A549 (cell line): ENCODE results near the gene WTIP. TPM values are rescaled to one million over a fixed set of nuclear protein-coding genes. Genes with fewer than 3 reads are reported as not detected.

Experiments
- ATAC-seq, 2 experiments: fragments of 200-7000 bp in 1 of 2; fragments of >200 bp in 1 of 2; cut with Nextera tagmentation in 1 of 2; cut with Tn5 transposase in 1 of 2; 3 replicates each; pipeline versions ENCODE4 v1.8.0 to v1.9.1; 2018 to 2020; ENCODE audit warnings: mild to moderate bottlenecking in 1 of 2, moderate library complexity in 1 of 2
- CTCF ChIA-PET: fragments of 300-600 bp; sonication (Branson Sonifier 250); formaldehyde crosslinking; extraction: SDS; loops from one replicate; lab custom pipeline; 2021; ENCODE audit warnings: antibody characterized with exemption, inconsistent platforms; lab: Yijun Ruan, JAX
- POLR2A ChIA-PET: fragments of 350-600 bp; formaldehyde crosslinking; extraction: SDS; loops from one replicate; lab custom pipeline; 2021; ENCODE audit warnings: antibody characterized with exemption, inconsistent platforms; lab: Yijun Ruan, JAX
- DNase-seq, 2 experiments: peaks; one replicate each; pipeline versions ENCODE4 v3.0.0 to v3.0.0-alpha.2; 2011 to 2016; ENCODE audit warnings: low read depth in 1 of 2, low spot score in 1 of 2
- FAIRE-seq: peaks from 2 replicates; lab custom pipeline; 2011; peaks lifted over from hg19 to GRCh38; lab: Jason Lieb, UNC
- H3K27ac ChIP-seq, 2 experiments: fragments of >200 bp; sonication (Bioruptor Twin); formaldehyde crosslinking; 3 replicates each; pipeline ENCODE4 v1.5.1; 2016 to 2017
- H3K4me1 ChIP-seq: fragments of >200 bp; sonication (Bioruptor Twin); formaldehyde crosslinking; 3 replicates; pipeline ENCODE4 v1.6.1; 2016
- H3K4me2 ChIP-seq: fragments of >200 bp; sonication (Bioruptor Twin); formaldehyde crosslinking; 3 replicates; pipeline ENCODE4 v1.6.1; 2016
- H3K4me3 ChIP-seq: fragments of >200 bp; sonication (Bioruptor Twin); formaldehyde crosslinking; 3 replicates; pipeline ENCODE4 v1.5.1; 2016
- H3K9me3 ChIP-seq: fragments of >200 bp; sonication (Bioruptor Twin); formaldehyde crosslinking; 3 replicates; pipeline ENCODE4 v1.6.1; 2016
- BCL3 ChIP-seq: fragments of >200 bp; sonication (Bioruptor Twin); formaldehyde crosslinking; IDR thresholded peaks from 3 replicates; pipeline ENCODE4 v1.6.1; 2016
- CBX2 ChIP-seq: fragments of 200-600 bp; sonication (generic); IDR thresholded peaks from 2 replicates; pipeline ENCODE4 v1.6.1; 2016; ENCODE audit warnings: low read depth, mild to moderate bottlenecking, borderline replicate concordance
- CBX8 ChIP-seq: fragments of 200-600 bp; sonication (generic); IDR thresholded peaks from 2 replicates; pipeline ENCODE4 v1.6.1; 2016
- CEBPB ChIP-seq, 2 experiments: fragments of >200 bp in 1 of 2; sonication (Bioruptor Twin) in 1 of 2; formaldehyde crosslinking in 1 of 2; IDR thresholded peaks; 2 replicates each; pipeline ENCODE4 v1.6.1; 2012 to 2016
- CHD2 ChIP-seq: fragments of 150-350 bp; IDR thresholded peaks from 2 replicates; pipeline ENCODE4 v1.6.1; 2014; ENCODE audit warnings: low read length; ENCODE audit not compliant: partially characterized antibody
- EHF ChIP-seq: fragments of 250-450 bp; sonication (Bioruptor Pico); IDR thresholded peaks from 2 replicates; pipeline ENCODE4 v1.5.0; 2020; ENCODE audit warnings: mild to moderate bottlenecking
- EHMT2 ChIP-seq: fragments of 200-600 bp; sonication (generic); IDR thresholded peaks from 2 replicates; pipeline ENCODE4 v1.6.1; 2016; ENCODE audit warnings: antibody characterized with exemption, low read depth, mild to moderate bottlenecking, moderate library complexity
- ESRRA ChIP-seq: fragments of 150-350 bp; IDR thresholded peaks from 2 replicates; pipeline ENCODE4 v1.6.1; 2014; ENCODE audit warnings: mild to moderate bottlenecking, low read length, borderline replicate concordance
- FOXS1 ChIP-seq: fragments of 250-450 bp; sonication (Bioruptor Pico); IDR thresholded peaks from 2 replicates; pipeline ENCODE4 v1.5.0; 2020; ENCODE audit warnings: mild to moderate bottlenecking, moderate library complexity
- HOXB5 ChIP-seq: fragments of 250-450 bp; sonication (Bioruptor Pico); IDR thresholded peaks from 2 replicates; pipeline ENCODE4 v1.5.0; 2020; ENCODE audit warnings: mild to moderate bottlenecking, moderate library complexity
- JUN ChIP-seq, 2 experiments: fragments of >200 bp; sonication (Bioruptor Twin); formaldehyde crosslinking; IDR thresholded peaks; 2 replicates in 1 of 2; 3 replicates in 1 of 2; pipeline ENCODE4 v1.6.1; 2016 to 2017
- JUNB ChIP-seq: fragments of >200 bp; sonication (Bioruptor Twin); formaldehyde crosslinking; IDR thresholded peaks from 2 replicates; pipeline ENCODE4 v1.6.1; 2016
- KDM1A ChIP-seq: fragments of 200-600 bp; sonication (generic); IDR thresholded peaks from 2 replicates; pipeline ENCODE4 v1.6.1; 2016; ENCODE audit warnings: low read depth, mild to moderate bottlenecking
- KDM5A ChIP-seq: fragments of 200-600 bp; sonication (generic); IDR thresholded peaks from 2 replicates; pipeline ENCODE4 v1.6.1; 2016; ENCODE audit warnings: antibody characterized with exemption, mild to moderate bottlenecking
- MYC ChIP-seq: IDR thresholded peaks from 2 replicates; pipeline ENCODE4 v1.6.1; 2012; ENCODE audit warnings: mild to moderate bottlenecking, inconsistent platforms, low read length, improper control_type of control experiment, borderline replicate concordance
- NPAS2 ChIP-seq: fragments of 250-450 bp; sonication (Bioruptor Pico); IDR thresholded peaks from 2 replicates; pipeline ENCODE4 v1.8.0; 2022; ENCODE audit warnings: mild to moderate bottlenecking, moderate library complexity, borderline replicate concordance
- PHF8 ChIP-seq: fragments of 200-600 bp; sonication (generic); IDR thresholded peaks from 2 replicates; pipeline ENCODE4 v1.6.1; 2016; ENCODE audit warnings: low read depth, mild to moderate bottlenecking, antibody characterized with exemption, moderate library complexity, borderline replicate concordance
- POLR2A ChIP-seq: IDR thresholded peaks from 2 replicates; pipeline ENCODE4 v1.6.1; 2012; ENCODE audit warnings: mild to moderate bottlenecking, low read length
- POLR2AphosphoS2 ChIP-seq: conservative IDR thresholded peaks from 2 replicates; pipeline ENCODE4 v1.6.1; 2012; ENCODE audit warnings: low read length, improper control_type of control experiment, inconsistent platforms
- RARB ChIP-seq: fragments of 250-450 bp; sonication (Bioruptor Pico); IDR thresholded peaks from 2 replicates; pipeline ENCODE4 v1.8.0; 2021; ENCODE audit warnings: mild to moderate bottlenecking, moderate library complexity
- RCOR1 ChIP-seq: fragments of 150-350 bp; IDR thresholded peaks from 2 replicates; pipeline ENCODE4 v1.6.1; 2014; ENCODE audit warnings: antibody characterized with exemption, low read length, low read depth
- REST ChIP-seq: fragments of 200-600 bp; sonication (generic); IDR thresholded peaks from 2 replicates; pipeline ENCODE4 v1.6.1; 2016; ENCODE audit warnings: antibody characterized with exemption, mild to moderate bottlenecking, moderate library complexity
- ZC3H11A ChIP-seq: fragments of 450-650 bp; IDR thresholded peaks from 2 replicates; pipeline ENCODE4 v1.6.1; 2014; ENCODE audit warnings: antibody characterized with exemption, mild to moderate bottlenecking
- ZFP36 ChIP-seq: fragments of 450-650 bp; IDR thresholded peaks from 2 replicates; pipeline ENCODE4 v1.6.1; 2014; ENCODE audit warnings: borderline replicate concordance; ENCODE audit not compliant: partially characterized antibody
- ZSCAN20 ChIP-seq: fragments of 250-450 bp; sonication (Bioruptor Pico); IDR thresholded peaks from 2 replicates; pipeline ENCODE4 v1.8.0; 2022; ENCODE audit warnings: mild to moderate bottlenecking, moderate library complexity
- WGBS: methylation state at CpG from one replicate; pipeline ENCODE4 v1.1.6; 2017; ENCODE audit errors: missing lambda C conversion rate; 5-methylcytosine and 5-hydroxymethylcytosine counted together
- polyA plus RNA-seq, 4 experiments: library from polyadenylated mRNA; depleted of rRNA in 3 of 4; stranded (reverse); fragments of >200 nt; fragmentation: RNase III in 1 of 4; extraction: RNeasy Plus Mini Kit Qiagen cat#74134 plus additional on column Dnase treatment in 1 of 4; gene quantifications; 2 replicates in 3 of 4; 3 replicates in 1 of 4; pipeline ENCODE4 v1.2.3, GENCODE V29; 2011 to 2017
- TF ChIP-seq, protein P1 (sequence below): fragments of >200 bp; sonication (Bioruptor Twin); formaldehyde crosslinking; IDR thresholded peaks from 2 replicates; pipeline ENCODE4 v1.6.1; 2016

The WTIP gene
- polyA plus RNA-seq, 2 of the 4 experiments (the other 2 are of a cell fraction): 18.8 to 21.2 TPM

GRCh38 chr19:34505321-34506025, 23.9 kb downstream of the WTIP start:
- Histone ChIP-seq H3K4me2 (no peak overlapping the region), H3K4me1 (peaks cover 3% of the 10 kb centered on the region; the same call in 1 of the 3 replicates), H3K4me3 (no peak overlapping the region), H3K9me3 (peaks cover 8% of the 10 kb centered on the region), H3K27ac (no peak overlapping the region)
- ATAC-seq (no peak), DNase-seq (no peak), FAIRE-seq (no peak)
- POLR2A ChIA-PET: no interaction called here
- 77% methylated on average over 14 of the region's 14 CpGs for WGBS
- CTCF ChIA-PET: interaction anchor here (0.9 to 1.5 kb wide), 4 partner anchors 9 to 75 kb away, joined by 3 to 7 read pairs (median 4); partner anchors contain the start of gene WTIP
- TF ChIP-seq HOXB5 (no peak), ZFP36 (no peak), KDM5A (no peak), MYC (no peak), POLR2AphosphoS2 (no peak), RCOR1 (no peak), EHMT2 (no peak), ESRRA (no peak), JUNB (no peak), BCL3 (no peak), PHF8 (no peak), EHF (no peak), CEBPB (IDR thresholded peaks at IDR 0.05) (no peak), RARB (CRISPR knock-in tag) (no peak), REST (no peak), CHD2 (no peak), KDM1A (no peak), ZSCAN20 (CRISPR knock-in tag) (no peak)
- TF ChIP-seq, protein P1, sequence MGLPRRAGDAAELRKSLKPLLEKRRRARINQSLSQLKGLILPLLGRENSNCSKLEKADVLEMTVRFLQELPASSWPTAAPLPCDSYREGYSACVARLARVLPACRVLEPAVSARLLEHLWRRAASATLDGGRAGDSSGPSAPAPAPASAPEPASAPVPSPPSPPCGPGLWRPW: no peak

DNA sequence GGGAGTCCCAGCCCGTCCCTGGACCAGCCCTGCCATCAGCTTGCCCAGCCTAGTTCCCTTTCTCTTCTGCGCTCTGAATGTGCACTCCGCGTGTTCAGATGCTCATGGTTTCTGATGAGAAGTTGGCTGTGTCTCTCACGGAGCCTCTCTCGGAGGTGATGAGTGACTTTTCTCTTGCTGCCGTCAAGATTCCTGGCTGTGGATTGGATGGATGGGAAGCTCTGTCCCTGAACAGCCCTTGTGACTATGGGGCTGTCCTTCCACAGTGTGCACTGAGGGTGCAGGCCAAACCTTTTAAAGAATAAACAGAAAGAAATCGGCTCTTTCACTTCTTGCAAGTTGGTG, 24.4 kb downstream of the WTIP start:
- no peak for ATAC-seq
- H3K9me3 ChIP-seq: peaks cover 13% of the 10 kb centered on the region
- POLR2A ChIA-PET: no interaction called here
- CTCF ChIA-PET: interaction anchor here (0.9 to 1.5 kb wide), 5 partner anchors 9 to 171 kb away, joined by 3 to 7 read pairs (median 3); partner anchors contain the start of genes SCGB2B2, WTIP and ZNF302
- TF ChIP-seq MYC (no peak), POLR2A (no peak), ZSCAN20 (CRISPR knock-in tag) (no peak), CBX2 (no peak), FOXS1 (CRISPR knock-in tag) (no peak), CBX8 (no peak), NPAS2 (CRISPR knock-in tag) (no peak), ZC3H11A (no peak), JUN (IDR thresholded peaks at IDR 0.05) (no peak), CEBPB (IDR thresholded peaks at IDR 0.05) (no peak)
- no peak for DNase-seq
- FAIRE-seq: peak; percentile 39
- no peak overlapping the region for H3K27ac ChIP-seq
- WGBS: 78% methylated on average over 8 of the region's 8 CpGs
- H3K4me1 ChIP-seq: peaks cover 3% of the 10 kb centered on the region; the same call in 1 of the 3 replicates
- no peak overlapping the region for H3K4me3 ChIP-seq
- no peak overlapping the region for H3K4me2 ChIP-seq
